ENCODE results near the gene ZAP70. TPM values are rescaled to one million over a fixed set of nuclear protein-coding genes. Genes with fewer than 3 reads are reported as not detected.

The ZAP70 gene
- total RNA-seq, 5 donors from 2014 or later (not counting 1 experiment from before 2014, with no cell fraction given), result 449 to 534 (median 468) TPM

GRCh38 chr2:97755491-97755890 lies 42.1 kb downstream of the ZAP70 start:
- ATAC-seq (replicated peaks in 1 of 4) (no peak), DNase-seq (no peak)
- H3K27ac ChIP-seq (ENCODE audit: low read length), result no peak overlapping the region
- H3K4me3 Mint-ChIP-seq, result no peak overlapping the region
- H3K9me3 Mint-ChIP-seq, result no peaks in the 10 kb centered on the region
- WGBS (ENCODE audit: insufficient coverage), result no CpG with 5 or more reads among the region's 2 CpGs
- H3K4me1 Mint-ChIP-seq, result peaks cover 10 to 21% (median 18%) of the 10 kb centered on the region in 3 donors
- H3K27me3 Mint-ChIP-seq, result no peaks in the 10 kb centered on the region
- no peaks in the 10 kb centered on the region for H3K9me3 ChIP-seq
- H3K36me3 ChIP-seq (ENCODE audit: control insufficient read depth in 2 of 2, extremely low read depth in 1 of 2, insufficient read depth in 1 of 2, low read length in 1 of 2), result peaks cover 8 to 38% of the 10 kb centered on the region in 2 donors
- no peaks in the 10 kb centered on the region for H3K27me3 ChIP-seq (replicated peaks in 1 of 2; ENCODE audit: control insufficient read depth in 2 of 2, extremely low read depth in 1 of 2, insufficient read depth in 2 of 2, low read length in 1 of 2)
- ChIA-PET POLR2A (no interaction called here), CTCF (interaction anchor here in 1 of 2 donors (1.1 kb wide), 1 partner anchor 55 kb away, joined by 3 read pairs; no protein-coding TSS in a partner anchor)
- H3K36me3 Mint-ChIP-seq, result peaks cover 29% of the 10 kb centered on the region
- peaks cover 0 to 16% of the 10 kb centered on the region in 2 experiments for H3K4me1 ChIP-seq (ENCODE audit: control insufficient read depth in 1 of 2, extremely low read depth in 1 of 2, insufficient read depth in 2 of 2, low read length in 2 of 2)
- H3K4me3 ChIP-seq (ENCODE audit: control insufficient read depth in 1 of 2, extremely low read depth in 1 of 2, low read length in 1 of 2), result no peak overlapping the region
- H3K27ac Mint-ChIP-seq, result no peak overlapping the region

GRCh38 chr2:97757062-97757461 lies 43.7 kb downstream of the ZAP70 start:
- 93% methylated on average over 12 of the region's 18 CpGs for WGBS (ENCODE audit: insufficient coverage)

GRCh38 chr2:97758131-97758705 lies 44.8 kb downstream of the ZAP70 start:
- no peaks in the 10 kb centered on the region for H3K27me3 ChIP-seq (replicated peaks in 1 of 2; ENCODE audit: control insufficient read depth in 2 of 2, extremely low read depth in 1 of 2, insufficient read depth in 2 of 2, low read length in 1 of 2)
- H3K4me3 Mint-ChIP-seq, result no peak overlapping the region
- H3K27ac Mint-ChIP-seq, result peak overlapping the region in 1 of 2 donors; percentile 34
- peaks cover 0 to 36% of the 10 kb centered on the region in 2 experiments for H3K4me1 ChIP-seq (ENCODE audit: control insufficient read depth in 1 of 2, extremely low read depth in 1 of 2, insufficient read depth in 2 of 2, low read length in 2 of 2)
- H3K9me3 Mint-ChIP-seq, result no peaks in the 10 kb centered on the region
- H3K27me3 Mint-ChIP-seq, result no peaks in the 10 kb centered on the region
- ChIA-PET POLR2A (no interaction called here), CTCF (no interaction called here)
- no peak overlapping the region for H3K27ac ChIP-seq (ENCODE audit: low read length)
- DNase-seq (no peak), ATAC-seq (replicated peaks in 1 of 4) (no peak)
- no peaks in the 10 kb centered on the region for H3K9me3 ChIP-seq
- peaks cover 10 to 56% of the 10 kb centered on the region in 2 donors for H3K36me3 ChIP-seq (ENCODE audit: control insufficient read depth in 2 of 2, extremely low read depth in 1 of 2, insufficient read depth in 1 of 2, low read length in 1 of 2)
- no CpG with 5 or more reads among the region's 1 CpG for WGBS (ENCODE audit: insufficient coverage)
- peaks cover 22 to 37% (median 34%) of the 10 kb centered on the region in 3 donors for H3K4me1 Mint-ChIP-seq
- H3K36me3 Mint-ChIP-seq, result peaks cover 41% of the 10 kb centered on the region
- no peak overlapping the region for H3K4me3 ChIP-seq (ENCODE audit: control insufficient read depth in 1 of 2, extremely low read depth in 1 of 2, low read length in 1 of 2)

More at GRCh38 chr2:97757062-97757461, 43.7 kb downstream of the ZAP70 start:
- peaks cover 0 to 32% of the 10 kb centered on the region in 2 experiments for H3K4me1 ChIP-seq (ENCODE audit: control insufficient read depth in 1 of 2, extremely low read depth in 1 of 2, insufficient read depth in 2 of 2, low read length in 2 of 2)
- H3K9me3 ChIP-seq, result no peaks in the 10 kb centered on the region
- H3K27ac ChIP-seq (ENCODE audit: low read length), result no peak overlapping the region
- Mint-ChIP-seq H3K4me3 (no peak overlapping the region), H3K27ac (no peak overlapping the region), H3K36me3 (peaks cover 39% of the 10 kb centered on the region), H3K4me1 (peaks cover 22 to 35% (median 32%) of the 10 kb centered on the region in 3 donors), H3K27me3 (no peaks in the 10 kb centered on the region), H3K9me3 (no peaks in the 10 kb centered on the region)
- H3K36me3 ChIP-seq (ENCODE audit: control insufficient read depth in 2 of 2, extremely low read depth in 1 of 2, insufficient read depth in 1 of 2, low read length in 1 of 2), result peaks cover 10 to 52% of the 10 kb centered on the region in 2 donors
- H3K4me3 ChIP-seq (ENCODE audit: control insufficient read depth in 1 of 2, extremely low read depth in 1 of 2, low read length in 1 of 2), result no peak overlapping the region
- ChIA-PET POLR2A (no interaction called here), CTCF (no interaction called here)
- no peaks in the 10 kb centered on the region for H3K27me3 ChIP-seq (replicated peaks in 1 of 2; ENCODE audit: control insufficient read depth in 2 of 2, extremely low read depth in 1 of 2, insufficient read depth in 2 of 2, low read length in 1 of 2)
- DNase-seq (no peak), ATAC-seq (replicated peaks in 1 of 4) (no peak)

- ATAC-seq (replicated peaks in 1 of 4), result peak; percentile 45 to 52 (median 46)
- Mint-ChIP-seq H3K4me3 (peak overlapping the region; percentile 43 to 66 (median 55)), H3K36me3 (peaks cover 50% of the 10 kb centered on the region), H3K4me1 (peaks cover 22 to 41% (median 34%) of the 10 kb centered on the region in 3 donors), H3K9me3 (no peaks in the 10 kb centered on the region), H3K27me3 (no peaks in the 10 kb centered on the region), H3K27ac (peak overlapping the region; percentile 83 to 89)
- H3K36me3 ChIP-seq (ENCODE audit: control insufficient read depth in 2 of 2, extremely low read depth in 1 of 2, insufficient read depth in 1 of 2, low read length in 1 of 2), result peaks cover 13 to 63% of the 10 kb centered on the region in 2 donors
- H3K27ac ChIP-seq (ENCODE audit: low read length), result peak overlapping the region; percentile 52
- no peaks in the 10 kb centered on the region for H3K9me3 ChIP-seq
- WGBS (ENCODE audit: insufficient coverage), result 80% methylated on average over 4 of the region's 9 CpGs
- no peaks in the 10 kb centered on the region for H3K27me3 ChIP-seq (replicated peaks in 1 of 2; ENCODE audit: control insufficient read depth in 2 of 2, extremely low read depth in 1 of 2, insufficient read depth in 2 of 2, low read length in 1 of 2)
- peaks cover 0 to 36% of the 10 kb centered on the region in 2 experiments for H3K4me1 ChIP-seq (ENCODE audit: control insufficient read depth in 1 of 2, extremely low read depth in 1 of 2, insufficient read depth in 2 of 2, low read length in 2 of 2)
- no peak for DNase-seq
- H3K4me3 ChIP-seq (ENCODE audit: control insufficient read depth in 1 of 2, extremely low read depth in 1 of 2, low read length in 1 of 2), result no peak overlapping the region
- ChIA-PET POLR2A (no interaction called here), CTCF (no interaction called here)
These were observed 46.5 kb downstream of the ZAP70 start for GRCh38 chr2:97759727-97760407.

GRCh38 chr2:97760480-97761049 lies 47.2 kb downstream of the ZAP70 start:
- Histone ChIP-seq H3K4me3 (ENCODE audit: control insufficient read depth in 1 of 2, extremely low read depth in 1 of 2, low read length in 1 of 2) (peak overlapping the region in 1 of 2 donors; percentile 29), H3K36me3 (ENCODE audit: control insufficient read depth in 2 of 2, extremely low read depth in 1 of 2, insufficient read depth in 1 of 2, low read length in 1 of 2) (peaks cover 13 to 65% of the 10 kb centered on the region in 2 donors), H3K27me3 (replicated peaks in 1 of 2; ENCODE audit: control insufficient read depth in 2 of 2, extremely low read depth in 1 of 2, insufficient read depth in 2 of 2, low read length in 1 of 2) (no peaks in the 10 kb centered on the region), H3K4me1 (ENCODE audit: control insufficient read depth in 1 of 2, extremely low read depth in 1 of 2, insufficient read depth in 2 of 2, low read length in 2 of 2) (peaks cover 0 to 36% of the 10 kb centered on the region in 2 experiments), H3K9me3 (no peaks in the 10 kb centered on the region), H3K27ac (ENCODE audit: low read length) (peak overlapping the region; percentile 52)
- Mint-ChIP-seq H3K27me3 (no peaks in the 10 kb centered on the region), H3K9me3 (no peaks in the 10 kb centered on the region), H3K36me3 (peaks cover 54% of the 10 kb centered on the region), H3K27ac (peak overlapping the region; percentile 83 to 89), H3K4me1 (peaks cover 22 to 41% (median 34%) of the 10 kb centered on the region in 3 donors), H3K4me3 (peak overlapping the region; percentile 50 to 66 (median 55))
- POLR2A ChIA-PET, result no interaction called here
- CTCF ChIA-PET, result no interaction called here
- 98% methylated on average over 14 of the region's 17 CpGs for WGBS (ENCODE audit: insufficient coverage)
- DNase-seq (no peak), ATAC-seq (replicated peaks in 1 of 4) (peak in 1 of 4 experiments; percentile 27)

- peak overlapping the region in 1 of 2 donors; percentile 29 for H3K4me3 ChIP-seq (ENCODE audit: control insufficient read depth in 1 of 2, extremely low read depth in 1 of 2, low read length in 1 of 2)
- H3K27ac Mint-ChIP-seq, result peak overlapping the region; percentile 83 to 89
- H3K36me3 Mint-ChIP-seq, result peaks cover 59% of the 10 kb centered on the region
- ATAC-seq (replicated peaks in 1 of 4) (peak; percentile 66 to 80 (median 78)), DNase-seq (peak in 34 of 35 experiments; percentile 24 to 66 (median 46))
- H3K4me1 Mint-ChIP-seq, result peaks cover 22 to 41% (median 34%) of the 10 kb centered on the region in 3 donors
- WGBS (ENCODE audit: insufficient coverage), result 68% methylated on average over 23 of the region's 23 CpGs
- H3K36me3 ChIP-seq (ENCODE audit: control insufficient read depth in 2 of 2, extremely low read depth in 1 of 2, insufficient read depth in 1 of 2, low read length in 1 of 2), result peaks cover 13 to 67% of the 10 kb centered on the region in 2 donors
- H3K4me1 ChIP-seq (ENCODE audit: control insufficient read depth in 1 of 2, extremely low read depth in 1 of 2, insufficient read depth in 2 of 2, low read length in 2 of 2), result peaks cover 0 to 36% of the 10 kb centered on the region in 2 experiments
- H3K9me3 Mint-ChIP-seq, result no peaks in the 10 kb centered on the region
- no peaks in the 10 kb centered on the region for H3K9me3 ChIP-seq
- H3K27ac ChIP-seq (ENCODE audit: low read length), result peak overlapping the region; percentile 52
- no peaks in the 10 kb centered on the region for H3K27me3 Mint-ChIP-seq
- H3K4me3 Mint-ChIP-seq, result peak overlapping the region; percentile 50 to 66 (median 55)
- POLR2A ChIA-PET, result no interaction called here
- CTCF ChIA-PET, result interaction anchor here (0.5 to 1.2 kb wide), 2 partner anchors 43 to 71 kb away, joined by 3 to 4 read pairs; no protein-coding TSS in a partner anchor
- no peaks in the 10 kb centered on the region for H3K27me3 ChIP-seq (replicated peaks in 1 of 2; ENCODE audit: control insufficient read depth in 2 of 2, extremely low read depth in 1 of 2, insufficient read depth in 2 of 2, low read length in 1 of 2)
These were observed 47.8 kb downstream of the ZAP70 start for GRCh38 chr2:97761192-97761591.

All from T-cell (primary cell).